Gastrocnemius medialis (tissue), 4 donors: ENCODE measurements around the gene FOXRED2. TPM values are rescaled to one million over a fixed set of nuclear protein-coding genes. Genes with fewer than 3 reads are reported as not detected.

ENCODE experiments used
- ATAC-seq, 2 donors: fragments of 150-250 bp; one replicate each; pipeline ENCODE4 v1.9.1; 2016
- DNase-seq, 2 donors: peaks; one replicate each; pipeline ENCODE4 v3.0.0-alpha.2; 2019
- H3K27ac ChIP-seq, 4 donors: fragments of 200-600 bp; sonication (generic); 1 replicate in 1 of 4; 2 replicates in 3 of 4; pipeline ENCODE4 v1.5.1; 2016 to 2018; ENCODE audit warnings: mild to moderate bottlenecking in 2 of 4, moderate library complexity in 1 of 4
- H3K27me3 ChIP-seq, 3 donors: fragments of 200-600 bp; sonication (generic) in 2 of 3; 1 replicate in 1 of 3; 2 replicates in 2 of 3; pipeline versions ENCODE4 v1.5.1 to v1.6.0; 2016 to 2019; ENCODE audit warnings: mild to moderate bottlenecking in 1 of 3, moderate library complexity in 1 of 3
- H3K36me3 ChIP-seq, 2 donors: fragments of 200-600 bp; sonication (generic) in 1 of 2; one replicate each; pipeline ENCODE4 v1.5.1; 2017 to 2018
- H3K4me1 ChIP-seq, 2 donors: fragments of 200-600 bp; sonication (generic) in 1 of 2; one replicate each; pipeline ENCODE4 v1.5.1; 2016 to 2017; ENCODE audit warnings: mild to moderate bottlenecking in 2 of 2
- H3K4me3 ChIP-seq, 4 donors: fragments of 200-600 bp; sonication (generic) in 3 of 4; 1 replicate in 1 of 4; 2 replicates in 3 of 4; pipeline ENCODE4 v1.5.1; 2016 to 2019; ENCODE audit warnings: mild to moderate bottlenecking in 2 of 4
- H3K9me3 ChIP-seq, 3 donors: fragments of 200-600 bp; sonication (generic) in 2 of 3; 1 replicate in 1 of 3; 2 replicates in 2 of 3; pipeline ENCODE4 v1.5.1; 2016 to 2019
- CTCF ChIP-seq, 5 experiments: fragments of 450-650 bp in 3 of 5; fragments of 200-600 bp in 2 of 5; sonication (generic) in 2 of 5; IDR thresholded peaks in 4 of 5; conservative IDR thresholded peaks in 1 of 5; 1 replicate in 4 of 5; 2 replicates in 1 of 5; pipeline ENCODE4 v1.5.1; 2016 to 2019; ENCODE audit warnings: antibody characterized with exemption in 5 of 5, mild to moderate bottlenecking in 3 of 5, moderate library complexity in 3 of 5
- POLR2A ChIP-seq, 2 donors: fragments of 450-650 bp; IDR thresholded peaks; one replicate each; pipeline ENCODE4 v1.6.1; 2017; ENCODE audit warnings: antibody characterized with exemption in 2 of 2, mild to moderate bottlenecking in 2 of 2, moderate library complexity in 2 of 2
- in situ Hi-C, 4 donors: fragments of 200-750 bp; cut with MboI; loops; one replicate each; pipeline versions ENCODE4 v1.15.0 to v1.8.0; 2017; ENCODE audit warnings: low sequenced_read_pairs in 4 of 4
- intact Hi-C: fragments of 100-400 bp; cut with DNase I; formaldehyde crosslinking; loops from one replicate; pipeline ENCODE4 v1.15.1; 2023; ENCODE audit warnings: low total_unique reads
- total RNA-seq, 4 donors: library from RNA; depleted of rRNA; stranded (reverse); fragments of >200 nt; gene quantifications; one replicate each; pipeline versions ENCODE4 v1.1.0 to v1.2.3, GENCODE V29; 2016

The FOXRED2 gene
- total RNA-seq, 4 donors from 2014 or later, result 2.6 to 13.6 (median 5.1) TPM

- H3K27ac ChIP-seq, result peak overlapping the region; percentile 91 to 98 (median 94)
- H3K36me3 ChIP-seq, result no peaks in the 10 kb centered on the region
- intact Hi-C loops, result loop anchor here (5.0 to 10.0 kb wide), 4 partner anchors 136 to 1149 kb away; partner anchors contain the start of gene MB
- H3K4me3 ChIP-seq, result no peak overlapping the region
- in situ Hi-C loops, result no loop called here
- DNase-seq (no peak), ATAC-seq (no peak)
- H3K4me1 ChIP-seq, result peaks cover 65 to 70% of the 10 kb centered on the region in 2 donors
- no peaks in the 10 kb centered on the region for H3K27me3 ChIP-seq
- TF ChIP-seq POLR2A (IDR thresholded peaks at IDR 0.05), result peak in 1 of 2 donors; percentile 17
- no peak for TF ChIP-seq CTCF (IDR thresholded peaks at IDR 0.05 in 4 of 5, conservative IDR thresholded peaks at IDR 0.05 in 1 of 5)
- H3K9me3 ChIP-seq, result no peaks in the 10 kb centered on the region
These were observed 43.1 kb downstream of the FOXRED2 start for GRCh38 chr22:36463783-36464184.

- TF ChIP-seq CTCF (IDR thresholded peaks at IDR 0.05 in 4 of 5, conservative IDR thresholded peaks at IDR 0.05 in 1 of 5), result no peak
- peak in 1 of 2 donors; percentile 21 for TF ChIP-seq POLR2A (IDR thresholded peaks at IDR 0.05)
- Histone ChIP-seq H3K9me3 (no peaks in the 10 kb centered on the region), H3K4me1 (peaks cover 58 to 68% of the 10 kb centered on the region in 2 donors), H3K36me3 (no peaks in the 10 kb centered on the region), H3K27ac (peak overlapping the region; percentile 91 to 98 (median 94)), H3K4me3 (no peak overlapping the region), H3K27me3 (no peaks in the 10 kb centered on the region)
- in situ Hi-C loops (no loop called here), intact Hi-C loops (loop anchor here (5.0 to 10.0 kb wide), 4 partner anchors 135 to 1147 kb away; partner anchors contain the start of gene MB)
- DNase-seq (peak; percentile 50 to 89), ATAC-seq (peak; percentile 7 to 45)
These were observed 44.9 kb downstream of the FOXRED2 start for GRCh38 chr22:36461665-36462649.

GRCh38 chr22:36460202-36460601 is 46.6 kb downstream of the FOXRED2 start:
- peaks cover 51 to 62% of the 10 kb centered on the region in 2 donors for H3K4me1 ChIP-seq
- peak overlapping the region in 3 of 4 donors; percentile 92 to 98 (median 96) for H3K27ac ChIP-seq
- intact Hi-C loops, result loop anchor here (5.0 to 10.0 kb wide), 4 partner anchors 133 to 1145 kb away; partner anchors contain the start of gene MB
- DNase-seq (no peak), ATAC-seq (no peak)
- H3K4me3 ChIP-seq, result no peak overlapping the region
- in situ Hi-C loops, result no loop called here
- no peaks in the 10 kb centered on the region for H3K9me3 ChIP-seq
- H3K27me3 ChIP-seq, result no peaks in the 10 kb centered on the region
- H3K36me3 ChIP-seq, result no peaks in the 10 kb centered on the region
- TF ChIP-seq POLR2A (IDR thresholded peaks at IDR 0.05) (no peak), CTCF (IDR thresholded peaks at IDR 0.05 in 4 of 5, conservative IDR thresholded peaks at IDR 0.05 in 1 of 5) (no peak)

- Histone ChIP-seq H3K36me3 (no peaks in the 10 kb centered on the region), H3K27me3 (no peaks in the 10 kb centered on the region), H3K4me3 (no peak overlapping the region), H3K4me1 (peaks cover 30 to 47% of the 10 kb centered on the region in 2 donors), H3K9me3 (no peaks in the 10 kb centered on the region), H3K27ac (peak overlapping the region; percentile 91 to 98 (median 92))
- intact Hi-C loops, result no loop called here
- ATAC-seq (peak in 1 of 2 donors; percentile 14), DNase-seq (peak in 1 of 2 donors; percentile 42)
- TF ChIP-seq POLR2A (IDR thresholded peaks at IDR 0.05) (peak in 1 of 2 donors; percentile 12), CTCF (IDR thresholded peaks at IDR 0.05 in 4 of 5, conservative IDR thresholded peaks at IDR 0.05 in 1 of 5) (no peak)
- in situ Hi-C loops, result no loop called here
These were observed 49.0 kb downstream of the FOXRED2 start for GRCh38 chr22:36457688-36458450.
